ENCODE measurements around the gene BDH1. TPM values are rescaled to one million over a fixed set of nuclear protein-coding genes. Genes with fewer than 3 reads are reported as not detected.

The BDH1 gene
- total and polyA plus RNA-seq, 5 donors = 13.2 to 30.5 (median 22.8) TPM

DNA sequence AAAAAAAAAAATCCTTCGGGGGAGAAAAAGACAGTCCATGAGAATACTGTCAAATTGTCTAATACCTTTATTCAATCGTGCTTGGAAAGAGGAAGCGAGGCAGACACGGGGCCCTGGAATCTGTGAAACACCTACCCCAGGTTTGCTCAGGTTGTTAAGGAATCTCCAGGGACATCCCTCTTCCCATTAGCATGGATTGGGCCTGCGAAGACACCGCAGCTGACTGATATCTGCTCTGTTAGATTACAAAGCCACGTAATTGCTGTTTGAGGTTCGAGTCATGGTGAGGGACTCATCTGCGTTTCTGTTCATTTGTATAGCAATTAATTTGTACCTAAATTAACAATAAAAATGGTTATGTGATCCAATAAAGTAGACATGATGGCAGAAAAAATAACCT lies 91.0 kb downstream of the BDH1 start:
- Histone ChIP-seq H3K27ac (ENCODE audit: low read length) (no peak overlapping the region), H3K4me3 (ENCODE audit: low read length) (no peak overlapping the region), H3K27me3 (ENCODE audit: control insufficient read depth, insufficient read depth) (no peaks in the 10 kb centered on the region), H3K9me3 (ENCODE audit: control insufficient read depth, low read length) (no peaks in the 10 kb centered on the region), H3K4me1 (ENCODE audit: control insufficient read depth, insufficient read depth, low read length) (no peaks in the 10 kb centered on the region)
- intact Hi-C loops (cut with DNase I) = no loop called here
- WGBS = 85% methylated on average over 9 of the region's 9 CpGs
- DNase-seq = no peak
- ATAC-seq = no peak

DNA sequence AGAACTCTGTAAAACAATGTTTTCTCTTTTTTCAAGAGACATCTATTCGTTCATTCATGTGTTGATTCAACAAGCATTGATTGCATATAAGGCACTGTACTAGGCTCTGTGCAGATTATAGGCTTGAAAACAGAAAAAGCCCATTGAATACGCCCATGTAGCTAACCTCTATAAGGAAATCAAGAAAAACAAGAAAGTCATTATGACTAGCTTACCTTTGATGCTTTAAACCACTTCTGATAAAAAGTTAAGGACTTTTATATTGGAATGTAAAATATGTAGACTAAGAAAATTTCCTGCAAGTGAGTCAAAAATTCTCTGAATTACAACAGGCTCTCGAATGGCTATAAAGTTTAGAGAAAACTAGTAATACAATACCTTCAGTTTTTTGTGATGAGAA lies 92.5 kb downstream of the BDH1 start:
- DNase-seq = no peak
- Histone ChIP-seq H3K9me3 (ENCODE audit: control insufficient read depth, low read length) (no peaks in the 10 kb centered on the region), H3K4me1 (ENCODE audit: control insufficient read depth, insufficient read depth, low read length) (no peaks in the 10 kb centered on the region), H3K27me3 (ENCODE audit: control insufficient read depth, insufficient read depth) (no peaks in the 10 kb centered on the region), H3K27ac (ENCODE audit: low read length) (no peak overlapping the region), H3K4me3 (ENCODE audit: low read length) (no peak overlapping the region)
- intact Hi-C loops (cut with DNase I) = no loop called here
- WGBS = 80% methylated on average over 3 of the region's 3 CpGs
- no peak for ATAC-seq

DNA sequence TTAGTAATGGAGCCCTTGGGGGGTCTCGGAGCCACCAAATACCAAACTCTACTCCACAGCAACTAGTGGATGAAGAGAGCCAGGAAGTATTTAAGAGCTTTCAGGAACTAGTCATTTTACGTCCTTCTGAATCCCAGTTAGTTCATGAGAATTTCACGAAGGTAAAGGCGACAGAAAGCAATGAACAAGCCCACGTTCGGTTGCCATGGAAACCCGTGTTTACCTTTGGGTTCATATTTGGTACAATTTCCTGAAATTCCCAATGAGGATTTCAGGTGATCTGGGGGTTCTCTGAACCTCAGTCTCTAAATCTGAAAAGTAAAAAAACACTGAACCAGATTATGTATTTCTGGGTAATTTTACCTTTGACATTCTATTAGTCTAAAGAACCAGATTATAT lies 93.0 kb downstream of the BDH1 start:
- intact Hi-C loops (cut with DNase I) = no loop called here
- Histone ChIP-seq H3K27ac (ENCODE audit: low read length) (no peak overlapping the region), H3K9me3 (ENCODE audit: control insufficient read depth, low read length) (no peaks in the 10 kb centered on the region), H3K4me3 (ENCODE audit: low read length) (no peak overlapping the region), H3K27me3 (ENCODE audit: control insufficient read depth, insufficient read depth) (no peaks in the 10 kb centered on the region), H3K4me1 (ENCODE audit: control insufficient read depth, insufficient read depth, low read length) (no peaks in the 10 kb centered on the region)
- WGBS = 83% methylated on average over 7 of the region's 7 CpGs
- DNase-seq = no peak
- ATAC-seq = no peak

- intact Hi-C loops (cut with DNase I) = no loop called here
- ATAC-seq (no peak), DNase-seq (no peak)
- H3K27me3 ChIP-seq (ENCODE audit: control insufficient read depth, insufficient read depth) = no peaks in the 10 kb centered on the region
- H3K4me1 ChIP-seq (ENCODE audit: control insufficient read depth, insufficient read depth, low read length) = no peaks in the 10 kb centered on the region
- 71% methylated on average over 6 of the region's 6 CpGs for WGBS
- H3K27ac ChIP-seq (ENCODE audit: low read length) = no peak overlapping the region
- no peak overlapping the region for H3K4me3 ChIP-seq (ENCODE audit: low read length)
- no peaks in the 10 kb centered on the region for H3K9me3 ChIP-seq (ENCODE audit: control insufficient read depth, low read length)
Measured at GRCh38 chr3:197460639-197461038, 95.1 kb downstream of the BDH1 start.

- no peaks in the 10 kb centered on the region for H3K4me1 ChIP-seq (ENCODE audit: control insufficient read depth, insufficient read depth, low read length)
- WGBS = 83% methylated on average over 11 of the region's 13 CpGs
- DNase-seq (no peak), ATAC-seq (no peak)
- no peak overlapping the region for H3K27ac ChIP-seq (ENCODE audit: low read length)
- H3K4me3 ChIP-seq (ENCODE audit: low read length) = no peak overlapping the region
- intact Hi-C loops (cut with DNase I) = no loop called here
- no peaks in the 10 kb centered on the region for H3K27me3 ChIP-seq (ENCODE audit: control insufficient read depth, insufficient read depth)
- H3K9me3 ChIP-seq (ENCODE audit: control insufficient read depth, low read length) = no peaks in the 10 kb centered on the region
Measured at GRCh38 chr3:197460002-197460401, 95.8 kb downstream of the BDH1 start.

Other genes with a start within 250 kb of the BDH1 start
- 10 to 100 TPM; 17.7 to 21.1 (median 19.7) TPM for gene RUBCN, start 180.9 kb upstream of the BDH1 start, total RNA-seq
- gene RUBCN, start 180.9 kb upstream of the BDH1 start, polyA plus RNA-seq = 13.4 TPM
- 10 to 100 TPM; 50.1 to 61.0 (median 58.2) TPM for gene FYTTD1, start 193.9 kb upstream of the BDH1 start, total RNA-seq
- 17.2 TPM for gene FYTTD1, start 193.9 kb upstream of the BDH1 start, polyA plus RNA-seq
- 10 to 100 TPM; 23.1 to 27.0 (median 25.1) TPM for gene LRCH3, start 235.3 kb upstream of the BDH1 start, total RNA-seq
- gene LRCH3, start 235.3 kb upstream of the BDH1 start, polyA plus RNA-seq = 16.3 TPM